Measurements from ENCODE around the gene ARHGEF1.
A peak's percentile ranks its signal among the peaks of the same experiment; 100 is the strongest.

ARHGEF1 gene
- long read RNA-seq, donor 1, partial matches to known transcripts, result 0 of 1 reads
- long read RNA-seq, donor 1, other reads (novel, unspliced or antisense), result 0 of 1 reads
- long read RNA-seq, donor 2, result 0 reads
- long read RNA-seq, donor 3, result 0 reads
- long read RNA-seq, donor 4, partial matches to known transcripts, result 0 of 4 reads
- long read RNA-seq, donor 4, other reads (novel, unspliced or antisense), result 0 of 4 reads
- long read RNA-seq, donor 5, partial matches to known transcripts, result 39 of 233 reads
- long read RNA-seq, donor 5, other reads (novel, unspliced or antisense), result 190 of 233 reads
- long read RNA-seq, donor 6, partial matches to known transcripts, result 0 of 4 reads
- long read RNA-seq, donor 6, other reads (novel, unspliced or antisense), result 0 of 4 reads
- long read RNA-seq, donor 7, result 0 reads
- long read RNA-seq, donor 8, partial matches to known transcripts, result 0 of 5 reads
- long read RNA-seq, donor 8, other reads (novel, unspliced or antisense), result 0 of 5 reads

GRCh38 chr19:41882568-41883462 lies at the start of gene ARHGEF1:
ARHGEF1 (plus strand) TSS chr19:41883184; CDS start chr19:41888083, 4,899 bp downstream.
- DNase-seq, result peak; percentile 61

GRCh38 chr19:41837981-41838708 lies 44.8 kb upstream of the ARHGEF1 start:
- no peak for DNase-seq

GRCh38 chr19:41839211-41839610 lies 43.8 kb upstream of the ARHGEF1 start:
- no peak for DNase-seq

- no peak for DNase-seq
Observed at GRCh38 chr19:41843371-41843770, 39.6 kb upstream of the ARHGEF1 start.

- DNase-seq, result no peak
Observed at GRCh38 chr19:41844601-41845000, 38.4 kb upstream of the ARHGEF1 start, which contains the start of gene LYPD4. LYPD4 (minus strand) TSS chr19:41844683; CDS start chr19:41839285, 5,398 bp downstream.

- no peak for DNase-seq
Observed at GRCh38 chr19:41845001-41845050, 38.2 kb upstream of the ARHGEF1 start, which contains the start of gene DMRTC2. DMRTC2 (plus strand) TSS chr19:41845042; CDS start chr19:41847429, 2,387 bp downstream.

- DNase-seq, result no peak
Observed at GRCh38 chr19:41845051-41845590, 37.9 kb upstream of the ARHGEF1 start.

GRCh38 chr19:41847351-41848105 lies 35.5 kb upstream of the ARHGEF1 start:
- no peak for DNase-seq

- DNase-seq, result no peak
Observed at GRCh38 chr19:41848666-41849065, 34.3 kb upstream of the ARHGEF1 start.

- DNase-seq, result no peak
Observed at GRCh38 chr19:41849067-41849466, 33.9 kb upstream of the ARHGEF1 start.

- DNase-seq, result no peak
Observed at GRCh38 chr19:41850381-41850780, 32.6 kb upstream of the ARHGEF1 start.

- no peak for DNase-seq
Observed at GRCh38 chr19:41851456-41851855, 31.5 kb upstream of the ARHGEF1 start.

- DNase-seq, result no peak
Observed at GRCh38 chr19:41853344-41853743, 29.6 kb upstream of the ARHGEF1 start.

- no peak for DNase-seq
Observed at GRCh38 chr19:41853768-41854167, 29.2 kb upstream of the ARHGEF1 start.

GRCh38 chr19:41859213-41859617 lies 23.8 kb upstream of the ARHGEF1 start:
- DNase-seq, result no peak

- peak; percentile 99 for DNase-seq
Observed at GRCh38 chr19:41859618-41860418, 23.2 kb upstream of the ARHGEF1 start, which contains the start of gene RPS19. RPS19 (plus strand) TSS chr19:41860255; CDS start chr19:41860775, 520 bp downstream.

GRCh38 chr19:41860419-41861115 lies 22.4 kb upstream of the ARHGEF1 start:
- DNase-seq, result peak; percentile 42

- no peak for DNase-seq
Observed at GRCh38 chr19:41861116-41861768, 21.7 kb upstream of the ARHGEF1 start.

- no peak for DNase-seq
Observed at GRCh38 chr19:41861846-41862245, 21.1 kb upstream of the ARHGEF1 start.

Data from right kidney (tissue), 9 donors.